Body of pancreas (tissue), 4 donors: ENCODE results near the gene B3GALT5.

ENCODE experiments used
- POLR2A ChIP-seq, 3 donors: fragments of 450-650 bp; IDR thresholded peaks; one replicate each; pipeline ENCODE4 v1.6.1; 2016; ENCODE audit warnings: antibody characterized with exemption in 3 of 3, mild to moderate bottlenecking in 2 of 3
- TF ChIP-seq, protein P1 (sequence below), 7 experiments: fragments of 450-650 bp in 4 of 7; fragments of 200-600 bp in 3 of 7; sonication (generic) in 3 of 7; IDR thresholded peaks; one replicate each; pipeline ENCODE4 v1.5.1; 2016 to 2019; ENCODE audit warnings: antibody characterized with exemption in 7 of 7

- TF ChIP-seq, protein P1, sequence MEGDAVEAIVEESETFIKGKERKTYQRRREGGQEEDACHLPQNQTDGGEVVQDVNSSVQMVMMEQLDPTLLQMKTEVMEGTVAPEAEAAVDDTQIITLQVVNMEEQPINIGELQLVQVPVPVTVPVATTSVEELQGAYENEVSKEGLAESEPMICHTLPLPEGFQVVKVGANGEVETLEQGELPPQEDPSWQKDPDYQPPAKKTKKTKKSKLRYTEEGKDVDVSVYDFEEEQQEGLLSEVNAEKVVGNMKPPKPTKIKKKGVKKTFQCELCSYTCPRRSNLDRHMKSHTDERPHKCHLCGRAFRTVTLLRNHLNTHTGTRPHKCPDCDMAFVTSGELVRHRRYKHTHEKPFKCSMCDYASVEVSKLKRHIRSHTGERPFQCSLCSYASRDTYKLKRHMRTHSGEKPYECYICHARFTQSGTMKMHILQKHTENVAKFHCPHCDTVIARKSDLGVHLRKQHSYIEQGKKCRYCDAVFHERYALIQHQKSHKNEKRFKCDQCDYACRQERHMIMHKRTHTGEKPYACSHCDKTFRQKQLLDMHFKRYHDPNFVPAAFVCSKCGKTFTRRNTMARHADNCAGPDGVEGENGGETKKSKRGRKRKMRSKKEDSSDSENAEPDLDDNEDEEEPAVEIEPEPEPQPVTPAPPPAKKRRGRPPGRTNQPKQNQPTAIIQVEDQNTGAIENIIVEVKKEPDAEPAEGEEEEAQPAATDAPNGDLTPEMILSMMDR (IDR thresholded peaks at IDR 0.05), result no peak
- TF ChIP-seq POLR2A (IDR thresholded peaks at IDR 0.05), result no peak
These were observed 32.0 kb upstream of the B3GALT5 start for GRCh38 chr21:39580744-39581143.
